HCT116 (cell line): ENCODE measurements around the gene ZNHIT2. TPM values are rescaled to one million over a fixed set of nuclear protein-coding genes. Genes with fewer than 3 reads are reported as not detected.

Experiments used
- ATAC-seq: fragments of 200-7000 bp; cut with Tn5 transposase; 2 replicates; pipeline ENCODE4 v1.9.1; 2020; ENCODE audit warnings: mild to moderate bottlenecking, moderate library complexity
- BruUV-seq: library from RNA; stranded (reverse); fragments of 400-500 nt; replicated peaks from 2 replicates; lab custom pipeline; 2021; lab: Mats Ljungman, UMichigan
- CTCF ChIA-PET: fragments of 300-600 bp; sonication (Branson Sonifier 250); formaldehyde crosslinking; loops from one replicate; lab custom pipeline; 2021; ENCODE audit warnings: antibody characterized with exemption; lab: Charles Lee
- POLR2A ChIA-PET: fragments of 300-600, 350-600 bp; sonication (Branson Sonifier 250); formaldehyde crosslinking; loops from one replicate; lab custom pipeline; 2021; ENCODE audit warnings: antibody characterized with exemption; lab: Charles Lee
- RAD21 ChIA-PET, 2 experiments: fragments of 300-600 bp; sonication (Branson Sonifier 250); formaldehyde crosslinking; loops; one replicate each; lab custom pipeline; 2023; ENCODE audit warnings: low total read pairs in 2 of 2; ENCODE audit not compliant: uncharacterized antibody in 2 of 2, unreplicated experiment in 2 of 2, low non-redundant PET in 1 of 2; lab: Charles Lee
- DNase-seq: peaks from one replicate; pipeline ENCODE4 v3.0.0-alpha.2; 2010; ENCODE audit warnings: low read depth, low spot score
- H2AFZ ChIP-seq: fragments of 200-600 bp; shearing (Covaris generic), sonication (generic); 2 replicates; pipeline ENCODE4 v1.6.1; 2017; ENCODE audit warnings: low read depth, mixed run types, mixed read lengths, antibody characterized with exemption, low read length; ENCODE audit not compliant: poor library complexity, severe bottlenecking
- H3K27ac ChIP-seq: 2 replicates; pipeline ENCODE4 v1.5.1; 2012; ENCODE audit warnings: low read depth, low read length
- H3K27me3 ChIP-seq: fragments of 200-600 bp; sonication (generic); 2 replicates; pipeline ENCODE4 v1.6.1; 2016; ENCODE audit warnings: mixed run types, low read length, mixed read lengths; ENCODE audit not compliant: insufficient read depth
- H3K36me3 ChIP-seq, 2 experiments: fragments of 200-500 bp in 1 of 2; fragments of 200-600 bp in 1 of 2; sonication (Bioruptor generic) in 1 of 2; sonication (generic) in 1 of 2; 2 replicates each; pipeline versions ENCODE4 v1.5.1 to v1.6.1; 2014 to 2016; ENCODE audit warnings: low read length in 2 of 2, inconsistent platforms in 1 of 2, mixed read lengths in 1 of 2, mixed run types in 1 of 2; ENCODE audit not compliant: insufficient read depth in 2 of 2, control insufficient read depth in 1 of 2
- H3K4me1 ChIP-seq, 2 experiments: fragments of 200-600 bp in 1 of 2; sonication (generic) in 1 of 2; 2 replicates each; pipeline versions ENCODE4 v1.5.1 to v1.6.1; 2012 to 2017; ENCODE audit warnings: low read length in 2 of 2, inconsistent platforms in 1 of 2, mild to moderate bottlenecking in 1 of 2, mixed read lengths in 1 of 2, mixed run types in 1 of 2, moderate library complexity in 1 of 2; ENCODE audit not compliant: insufficient read depth in 2 of 2, control insufficient read depth in 1 of 2
- H3K4me2 ChIP-seq: fragments of 200-600 bp; sonication (generic); 2 replicates; pipeline ENCODE4 v1.6.1; 2017; ENCODE audit warnings: mixed run types, low read length, mixed read lengths
- H3K4me3 ChIP-seq, 2 experiments: fragments of 200-600 bp in 1 of 2; sonication (generic) in 1 of 2; replicated peaks in 1 of 2; 2 replicates each; pipeline ENCODE4 v1.5.1; 2011 to 2016; ENCODE audit warnings: low read length in 2 of 2, control low read depth in 1 of 2, low read depth in 1 of 2, mild to moderate bottlenecking in 1 of 2, mixed read lengths in 1 of 2, mixed run types in 1 of 2
- H3K79me2 ChIP-seq: fragments of 200-600 bp; sonication (generic); 2 replicates; pipeline ENCODE4 v1.6.1; 2017; ENCODE audit warnings: mild to moderate bottlenecking, mixed run types, low read length, moderate library complexity, mixed read lengths; ENCODE audit not compliant: insufficient read depth
- H3K9ac ChIP-seq: fragments of 200-600 bp; sonication (generic); 2 replicates; pipeline ENCODE4 v1.6.1; 2016; ENCODE audit warnings: low read length, mixed read lengths
- H3K9me2 ChIP-seq: fragments of 200-600 bp; sonication (generic), shearing (Covaris generic); 2 replicates; pipeline ENCODE4 v1.6.1; 2017; ENCODE audit warnings: mixed run types, mild to moderate bottlenecking, moderate library complexity; ENCODE audit not compliant: insufficient read depth
- H3K9me3 ChIP-seq, 2 experiments: fragments of 200-500 bp in 1 of 2; fragments of 200-600 bp in 1 of 2; sonication (Bioruptor generic) in 1 of 2; sonication (generic) in 1 of 2; 2 replicates each; pipeline ENCODE4 v1.6.1; 2014 to 2017; ENCODE audit warnings: low read length in 2 of 2, mixed read lengths in 2 of 2, inconsistent platforms in 1 of 2, low read depth in 1 of 2, mild to moderate bottlenecking in 1 of 2, mixed run types in 1 of 2, moderate library complexity in 1 of 2; ENCODE audit not compliant: control insufficient read depth in 1 of 2, insufficient read depth in 1 of 2
- H4K20me1 ChIP-seq: fragments of 200-600 bp; sonication (generic), shearing (Covaris generic); 2 replicates; pipeline ENCODE4 v1.6.1; 2017; ENCODE audit warnings: mixed run types, mild to moderate bottlenecking, moderate library complexity; ENCODE audit not compliant: insufficient read depth
- CEBPB ChIP-seq: IDR thresholded peaks from 2 replicates; pipeline ENCODE4 v1.6.1; 2012; ENCODE audit warnings: low read depth
- EGR1 ChIP-seq: IDR thresholded peaks from 2 replicates; pipeline ENCODE4 v1.6.1; 2012; ENCODE audit warnings: low read depth
- EZH2 ChIP-seq: fragments of 200-600 bp; sonication (generic); IDR thresholded peaks from 2 replicates; pipeline ENCODE4 v1.6.1; 2017; ENCODE audit warnings: antibody characterized with exemption, mixed run types
- EZH2phosphoT487 ChIP-seq: fragments of 200-600 bp; IDR thresholded peaks from 2 replicates; pipeline ENCODE4 v1.6.1; 2018; ENCODE audit warnings: antibody characterized with exemption, borderline replicate concordance
- MAX ChIP-seq: IDR thresholded peaks from 2 replicates; pipeline ENCODE4 v1.6.1; 2012
- POLR2A ChIP-seq: IDR thresholded peaks from 2 replicates; pipeline ENCODE4 v1.7.0; 2011; ENCODE audit warnings: borderline replicate concordance; ENCODE audit not compliant: insufficient read depth, insufficient read length; ENCODE audit errors: extremely low read depth
- POLR2AphosphoS5 ChIP-seq: IDR thresholded peaks from 2 replicates; pipeline ENCODE4 v1.6.1; 2011; ENCODE audit warnings: mild to moderate bottlenecking, low read depth, low read length, moderate library complexity
- RAD21 ChIP-seq: IDR thresholded peaks from 2 replicates; pipeline ENCODE4 v1.6.1; 2012; ENCODE audit warnings: low read depth, mild to moderate bottlenecking
- SIN3A ChIP-seq: IDR thresholded peaks from 2 replicates; pipeline ENCODE4 v1.6.1; 2012; ENCODE audit warnings: low read depth
- TCF7L2 ChIP-seq: IDR thresholded peaks from 2 replicates; pipeline ENCODE4 v1.7.0; 2011; ENCODE audit warnings: borderline replicate concordance, inconsistent platforms; ENCODE audit not compliant: insufficient read depth, insufficient read length; ENCODE audit errors: extremely low read depth
- ZBTB33 ChIP-seq: IDR thresholded peaks from 2 replicates; pipeline ENCODE4 v1.6.1; 2011; ENCODE audit warnings: mild to moderate bottlenecking, low read length, moderate library complexity; ENCODE audit not compliant: insufficient replicate concordance; ENCODE audit errors: extremely low read depth
- ZFX ChIP-seq: fragments of 450-650 bp; IDR thresholded peaks from 2 replicates; pipeline ENCODE4 v1.6.1; 2017
- intact Hi-C: fragments of 100-400 bp; cut with micrococcal nuclease; formaldehyde crosslinking; loops from 2 replicates; pipeline ENCODE4 v1.10.0; 2022
- total RNA-seq: library from RNA; stranded (reverse); gene quantifications from one replicate; pipeline ENCODE4 v1.2.1, GENCODE V29; 2021; ENCODE audit not compliant: unreplicated experiment

Gene ZNHIT2
- total RNA-seq, 1 experiment from 2014 or later, result 18.8 TPM

- Histone ChIP-seq H2AFZ (no peak overlapping the region), H3K36me3 (peaks cover 13 to 22% of the 10 kb centered on the region in 2 experiments; a peak in 2 of 4 replicates), H3K4me3 (peak overlapping the region; percentile 81 to 98), H3K9ac (peak overlapping the region; percentile 89), H3K27me3 (no peaks in the 10 kb centered on the region), H3K4me2 (peak overlapping the region; percentile 95), H3K27ac (peak overlapping the region; percentile 89), H3K9me3 (no peaks in the 10 kb centered on the region), H3K4me1 (peaks cover 9 to 28% of the 10 kb centered on the region in 2 experiments; a peak in 3 of 4 replicates), H3K79me2 (peaks cover 27% of the 10 kb centered on the region), H4K20me1 (no peaks in the 10 kb centered on the region), H3K9me2 (no peaks in the 10 kb centered on the region)
- POLR2A ChIA-PET, result interaction anchor here (0.6 to 4.1 kb wide), 19 partner anchors 9 to 331 kb away, joined by 3 to 52 read pairs (median 4); partner anchors contain the start of genes CAPN1, FAU, MRPL49 and NEAT1
- CTCF ChIA-PET, result interaction anchor here (1.2 to 2.6 kb wide), 6 partner anchors 9 to 46 kb away, joined by 3 to 9 read pairs (median 5); partner anchors contain the start of genes TM7SF2 and ZNHIT2
- BruUV-seq, result TSS peak; percentile 84
- RAD21 ChIA-PET, result interaction anchor here (0.6 to 1.1 kb wide), 3 partner anchors 13 to 46 kb away, joined by 3 to 4 read pairs (median 3); partner anchors contain the start of genes CAPN1 (in 1 of the 2), FAU (in 1 of the 2) and MRPL49 (in 1 of the 2)
- no peak for TF ChIP-seq MAX
- peak; percentile 83 for TF ChIP-seq POLR2A
- peak; percentile 97 for TF ChIP-seq POLR2AphosphoS5
- DNase-seq (peak; percentile 95), ATAC-seq (peak; percentile 88)
- intact Hi-C loops, result loop anchor here (2.0 kb wide), 1 partner anchor 46 kb away; the partner anchor contains the start of gene CAPN1
These were observed 17.6 kb upstream of the ZNHIT2 start for GRCh38 chr11:65134952-65135632.

GRCh38 chr11:65134240-65134951, 16.9 kb upstream of the ZNHIT2 start, which contains the start of gene SYVN1:
TSS of gene SYVN1 (minus strand) at chr11:65134519. CDS start at chr11:65133601, 918 bp downstream.
- Histone ChIP-seq H3K4me1 (peaks cover 9 to 28% of the 10 kb centered on the region in 2 experiments; a peak in 3 of 4 replicates), H3K9ac (peak within 1 kb of the TSS; percentile 89), H3K79me2 (peaks cover 27% of the 10 kb centered on the region), H3K36me3 (peaks cover 14 to 29% of the 10 kb centered on the region in 2 experiments; a peak in 3 of 4 replicates), H2AFZ (no peak within 1 kb of the TSS), H3K4me3 (peak within 1 kb of the TSS; percentile 81 to 98), H3K4me2 (peak within 1 kb of the TSS; percentile 95), H4K20me1 (no peaks in the 10 kb centered on the region), H3K9me2 (no peaks in the 10 kb centered on the region), H3K9me3 (no peaks in the 10 kb centered on the region), H3K27me3 (no peaks in the 10 kb centered on the region), H3K27ac (peak within 1 kb of the TSS; percentile 89)
- ChIA-PET CTCF (interaction anchor here (1.2 to 2.6 kb wide), 6 partner anchors 10 to 46 kb away, joined by 3 to 9 read pairs (median 5); partner anchors contain the start of genes TM7SF2 and ZNHIT2), RAD21 (interaction anchor here (0.6 to 1.1 kb wide), 3 partner anchors 12 to 47 kb away, joined by 3 to 4 read pairs (median 3); partner anchors contain the start of genes CAPN1 (in 1 of the 2), FAU (in 1 of the 2) and MRPL49 (in 1 of the 2)), POLR2A (interaction anchor here (0.6 to 4.1 kb wide), 17 partner anchors 9 to 331 kb away, joined by 3 to 52 read pairs (median 4); partner anchors contain the start of genes CAPN1, FAU, MRPL49 and NEAT1)
- DNase-seq (peak; percentile 75), ATAC-seq (peak; percentile 76)
- BruUV-seq, result no TSS peak
- intact Hi-C loops, result loop anchor here (2.0 kb wide), 1 partner anchor 46 kb away; the partner anchor contains the start of gene CAPN1
- TF ChIP-seq ZFX (peak; percentile 73; the same call in 1 of the 2 replicates), CEBPB (no peak), SIN3A (no peak), ZBTB33 (peak; percentile 43), EGR1 (no peak), RAD21 (no peak), EZH2phosphoT487 (no peak), EZH2 (no peak), TCF7L2 (peak; percentile 61), POLR2AphosphoS5 (peak; percentile 73)
